Calu3 (cell line): ENCODE data around the gene ZBED2. TPM values are rescaled to one million over a fixed set of nuclear protein-coding genes. Genes with fewer than 3 reads are reported as not detected.

ENCODE experiments used
- BruUV-seq: library from RNA; stranded (reverse); fragments of 400-500 nt; replicated peaks from 2 replicates; lab custom pipeline; 2021; lab: Mats Ljungman, UMichigan
- CTCF ChIA-PET: fragments of 300-600 bp; sonication (Branson Sonifier 250); formaldehyde crosslinking; loops from one replicate; lab custom pipeline; 2022; ENCODE audit warnings: antibody characterized with exemption; lab: Charles Lee
- DNase-seq: peaks from one replicate; pipeline ENCODE4 v3.0.0; 2022
- H3K27ac Mint-ChIP-seq: one replicate; pipeline ENCODE4 v1.8.0; 2022; ENCODE audit warnings: mixed read lengths; ENCODE audit not compliant: unreplicated experiment
- H3K27me3 Mint-ChIP-seq: one replicate; pipeline ENCODE4 v1.8.0; 2022; ENCODE audit warnings: mixed read lengths; ENCODE audit not compliant: unreplicated experiment
- H3K36me3 Mint-ChIP-seq: one replicate; pipeline ENCODE4 v1.8.0; 2022; ENCODE audit warnings: mild to moderate bottlenecking, moderate library complexity, mixed read lengths; ENCODE audit not compliant: insufficient read depth, unreplicated experiment
- H3K4me1 Mint-ChIP-seq: one replicate; pipeline ENCODE4 v1.8.0; 2022; ENCODE audit warnings: mild to moderate bottlenecking, low read depth, mixed read lengths; ENCODE audit not compliant: unreplicated experiment
- H3K4me3 Mint-ChIP-seq: one replicate; pipeline ENCODE4 v1.8.0; 2022; ENCODE audit warnings: mild to moderate bottlenecking, low read depth, moderate library complexity, mixed read lengths; ENCODE audit not compliant: unreplicated experiment
- H3K9me3 Mint-ChIP-seq: one replicate; pipeline ENCODE4 v1.8.0; 2022; ENCODE audit warnings: low read depth, mixed read lengths; ENCODE audit not compliant: unreplicated experiment
- CTCF ChIP-seq: fragments of 200-600 bp; IDR thresholded peaks from one replicate; pipeline ENCODE4 v1.8.0; 2022; ENCODE audit warnings: antibody characterized with exemption; ENCODE audit not compliant: unreplicated experiment
- intact Hi-C: fragments of 100-400 bp; cut with micrococcal nuclease; formaldehyde crosslinking; loops from one replicate; pipeline ENCODE4 v1.10.0; 2022; ENCODE audit not compliant: unreplicated experiment
- total RNA-seq: library from RNA; stranded (reverse); gene quantifications from 2 replicates; pipeline ENCODE4 v1.2.3, GENCODE V29; 2022

ZBED2 gene
- total RNA-seq, 1 experiment from 2014 or later = 0.24 TPM

GRCh38 chr3:111608383-111608782 is 13.2 kb upstream of the ZBED2 start:
- DNase-seq = no peak
- Mint-ChIP-seq H3K9me3 (no peaks in the 10 kb centered on the region), H3K4me1 (peaks cover 9% of the 10 kb centered on the region), H3K36me3 (no peaks in the 10 kb centered on the region), H3K27me3 (no peaks in the 10 kb centered on the region), H3K27ac (no peak overlapping the region), H3K4me3 (no peak overlapping the region)
- BruUV-seq = no TSS peak
- TF ChIP-seq CTCF = no peak
- intact Hi-C loops = no loop called here
- CTCF ChIA-PET = no interaction called here

GRCh38 chr3:111607240-111607920 is 12.2 kb upstream of the ZBED2 start:
- Mint-ChIP-seq H3K9me3 (no peaks in the 10 kb centered on the region), H3K27ac (no peak overlapping the region), H3K36me3 (no peaks in the 10 kb centered on the region), H3K4me3 (no peak overlapping the region), H3K27me3 (no peaks in the 10 kb centered on the region), H3K4me1 (peaks cover 9% of the 10 kb centered on the region)
- DNase-seq = no peak
- intact Hi-C loops = no loop called here
- CTCF ChIA-PET = no interaction called here
- BruUV-seq = no TSS peak
- TF ChIP-seq CTCF = no peak

- no peak for DNase-seq
- H3K36me3 Mint-ChIP-seq = no peaks in the 10 kb centered on the region
- TF ChIP-seq CTCF = no peak
- intact Hi-C loops = no loop called here
- CTCF ChIA-PET = no interaction called here
- no peak overlapping the region for H3K4me3 Mint-ChIP-seq
- peaks cover 9% of the 10 kb centered on the region for H3K4me1 Mint-ChIP-seq
- no peaks in the 10 kb centered on the region for H3K27me3 Mint-ChIP-seq
- BruUV-seq = no TSS peak
- no peaks in the 10 kb centered on the region for H3K9me3 Mint-ChIP-seq
- no peak overlapping the region for H3K27ac Mint-ChIP-seq
These were observed 10.3 kb upstream of the ZBED2 start for GRCh38 chr3:111605493-111605892.

GRCh38 chr3:111605018-111605417 is 9.9 kb upstream of the ZBED2 start:
- H3K4me1 Mint-ChIP-seq = peaks cover 9% of the 10 kb centered on the region
- H3K27me3 Mint-ChIP-seq = no peaks in the 10 kb centered on the region
- no peaks in the 10 kb centered on the region for H3K36me3 Mint-ChIP-seq
- no peak for TF ChIP-seq CTCF
- no peak overlapping the region for H3K4me3 Mint-ChIP-seq
- H3K27ac Mint-ChIP-seq = no peak overlapping the region
- no peaks in the 10 kb centered on the region for H3K9me3 Mint-ChIP-seq
- CTCF ChIA-PET = no interaction called here
- BruUV-seq = no TSS peak
- intact Hi-C loops = no loop called here
- no peak for DNase-seq
